Caki2 (cell line): ENCODE results near the gene SEMA3B. TPM values are rescaled to one million over a fixed set of nuclear protein-coding genes. Genes with fewer than 3 reads are reported as not detected.
A peak's percentile ranks its signal among the peaks of the same experiment; 100 is the strongest.
"Not testable (repeated sequence)": the region's sequence is repeated elsewhere in the genome, so short reads cannot be mapped to it uniquely, and the experiment has no call there.

Experiments used
- DNase-seq: peaks from one replicate; pipeline ENCODE4 v3.0.0-alpha.2; 2015; ENCODE audit warnings: low read depth
- in situ Hi-C: cut with HindIII; loops from 2 replicates; pipeline ENCODE4 v1.10.0; 2016; ENCODE audit warnings: low sequenced_read_pairs, low pct_unique_long_range_greater_than_20kb, mixed read lengths
- total RNA-seq: library from RNA; depleted of rRNA; stranded (reverse); fragments of >200 nt; shearing (Covaris generic); gene quantifications from 2 replicates; pipeline ENCODE4 v1.2.3, GENCODE V29; 2014; ENCODE audit warnings: low replicate concordance

The SEMA3B gene
- total RNA-seq, 1 experiment from 2014 or later: 105 TPM

DNA sequence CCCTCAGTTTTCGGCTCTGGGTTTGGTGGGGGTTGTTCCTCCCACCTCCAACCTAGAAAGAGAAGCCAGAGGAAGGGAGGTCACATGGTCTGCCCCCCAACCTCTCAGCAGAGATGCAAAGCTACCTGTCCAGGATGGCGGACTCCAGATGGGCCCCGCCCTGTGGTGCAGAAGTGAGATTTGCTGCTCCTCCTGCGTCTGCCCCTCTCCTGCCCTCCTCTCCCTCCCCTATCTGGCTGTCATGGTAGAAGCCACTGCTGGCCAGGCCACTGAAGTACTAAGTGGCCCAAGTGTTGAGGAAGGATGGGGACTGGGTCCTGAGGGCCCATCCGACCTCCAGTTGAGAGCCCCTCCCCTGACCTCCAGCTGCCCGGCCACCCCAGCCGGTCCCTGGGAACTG lies 2.1 kb upstream of the SEMA3B start:
- no peak for DNase-seq
- in situ Hi-C loops: no loop called here

DNA sequence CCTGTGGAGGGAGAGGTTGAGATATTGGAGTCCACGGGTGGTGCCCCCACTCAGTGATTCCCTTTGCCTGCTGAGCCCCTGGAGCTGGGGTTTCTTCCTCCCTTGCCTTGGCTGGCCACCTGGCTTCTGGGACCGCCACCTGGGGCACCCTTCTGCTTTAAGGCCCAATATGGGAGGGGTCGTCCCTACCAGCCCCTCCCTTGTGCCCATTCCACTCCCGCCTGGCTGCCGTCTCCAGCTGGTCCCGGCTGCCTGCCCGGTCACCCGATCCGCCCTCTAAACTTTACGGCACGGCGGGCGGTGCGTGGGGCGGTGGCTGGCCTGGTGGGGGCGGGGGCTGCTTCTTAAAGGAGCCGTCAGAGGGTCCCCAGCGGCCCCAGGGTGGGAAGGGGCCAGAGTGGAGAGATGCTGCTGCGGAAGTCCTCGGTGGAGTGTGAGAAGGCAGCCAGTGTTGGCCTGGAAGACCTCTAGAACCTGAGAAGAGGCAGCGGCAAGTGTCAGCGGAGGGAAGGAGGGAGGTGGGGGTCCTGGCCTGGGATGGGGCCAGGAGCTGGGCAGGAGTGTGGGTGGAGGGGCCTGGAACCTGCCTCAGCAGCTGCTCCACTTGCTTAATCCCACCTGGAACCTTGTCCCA lies 1.6 kb upstream of the SEMA3B start:
- in situ Hi-C loops: no loop called here
- DNase-seq: no peak

DNA sequence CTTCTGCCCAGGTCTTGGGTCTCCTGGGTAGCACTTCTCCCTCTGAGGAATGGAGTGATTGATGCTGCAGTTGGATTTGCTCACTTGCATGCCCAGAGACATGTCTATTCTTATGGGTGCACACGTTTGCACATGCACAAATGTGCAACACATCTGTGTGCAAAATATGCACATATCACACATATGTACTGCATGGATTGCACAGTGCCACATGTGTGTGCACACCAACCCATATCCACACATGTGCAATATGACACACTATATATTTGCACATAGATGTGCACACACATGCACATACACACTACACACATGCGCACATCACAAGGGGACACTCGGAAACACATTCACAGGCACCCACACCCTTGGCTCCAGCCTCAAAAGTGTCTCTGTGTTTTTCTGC lies 671 bp upstream of the SEMA3B start:
- no peak for DNase-seq
- in situ Hi-C loops: no loop called here

DNA sequence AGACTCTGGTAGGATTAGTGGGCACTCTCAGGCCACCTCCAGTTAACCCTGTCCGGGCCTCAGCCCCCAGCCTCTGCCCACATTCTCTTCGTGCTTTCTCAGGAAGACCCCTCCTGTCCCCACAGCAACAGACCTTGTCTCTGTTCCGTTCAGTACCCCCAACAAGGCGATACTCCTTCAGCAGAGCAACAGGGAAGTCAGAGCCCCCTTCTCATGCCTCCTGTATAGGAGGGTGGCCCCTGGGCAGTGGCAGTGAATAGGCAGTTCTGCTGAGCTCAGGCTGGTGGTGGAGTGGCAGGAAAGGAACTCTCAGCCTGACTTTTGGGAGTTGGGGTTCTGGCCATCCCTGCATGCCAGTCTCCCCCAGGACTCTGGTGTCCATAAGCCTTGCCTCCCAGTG lies 513 bp downstream of the SEMA3B start:
- in situ Hi-C loops: no loop called here

DNA sequence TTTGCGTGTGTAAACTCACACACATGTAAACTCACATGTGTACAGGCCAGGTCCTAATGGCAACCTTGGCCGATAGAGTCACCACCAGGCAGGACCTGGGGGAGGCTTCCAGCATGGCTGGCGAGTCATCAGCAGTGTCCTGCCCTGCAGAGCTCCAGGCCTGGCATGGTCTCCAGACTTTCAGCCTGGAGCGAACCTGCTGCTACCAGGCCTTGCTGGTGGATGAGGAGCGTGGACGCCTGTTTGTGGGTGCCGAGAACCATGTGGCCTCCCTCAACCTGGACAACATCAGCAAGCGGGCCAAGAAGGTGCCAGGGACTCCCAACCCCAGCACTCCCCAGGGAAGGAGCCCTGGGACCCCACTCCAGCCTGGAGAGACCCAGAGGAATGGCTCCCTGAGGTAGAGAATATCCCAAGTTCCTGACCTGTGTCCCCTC lies 1.0 kb downstream of the SEMA3B start:
- no peak for DNase-seq
- in situ Hi-C loops: no loop called here

More for the DNA sequence above, 513 bp downstream of the SEMA3B start:
- DNase-seq: no peak

DNA sequence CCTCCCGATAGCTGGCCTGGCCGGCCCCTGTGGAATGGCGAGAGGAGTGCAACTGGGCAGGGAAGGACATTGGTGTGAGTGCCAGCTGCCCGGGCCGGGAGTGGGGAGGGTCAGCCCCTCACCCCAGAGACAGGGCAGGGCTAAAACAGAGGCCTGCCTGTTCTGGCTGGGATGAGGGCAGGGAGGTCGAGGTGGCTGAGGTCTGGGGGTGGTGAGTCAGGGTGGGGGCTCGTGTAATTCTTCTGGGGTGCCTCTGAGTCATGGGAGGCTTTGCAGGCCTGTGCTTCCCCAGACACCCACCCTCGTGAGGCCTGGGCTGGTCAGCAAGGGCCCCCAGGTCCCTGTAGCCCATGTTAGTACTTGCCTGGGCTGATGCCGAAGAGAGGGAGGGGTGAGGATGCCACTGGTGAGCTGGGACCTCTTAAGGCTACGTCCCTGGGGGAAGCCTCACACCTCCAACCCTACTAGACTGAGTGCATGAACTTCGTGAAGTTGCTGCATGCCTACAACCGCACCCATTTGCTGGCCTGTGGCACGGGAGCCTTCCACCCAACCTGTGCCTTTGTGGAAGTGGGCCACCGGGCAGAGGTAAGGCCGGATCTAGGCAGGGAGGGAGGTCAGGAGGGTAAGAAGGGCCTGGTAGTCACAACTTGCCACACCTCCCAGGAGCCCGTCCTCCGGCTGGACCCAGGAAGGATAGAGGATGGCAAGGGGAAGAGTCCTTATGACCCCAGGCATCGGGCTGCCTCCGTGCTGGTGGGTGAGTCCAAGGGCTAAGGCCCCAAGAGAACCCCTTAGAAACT lies 1.7 kb downstream of the SEMA3B start:
- in situ Hi-C loops: no loop called here
- no peak for DNase-seq

DNA sequence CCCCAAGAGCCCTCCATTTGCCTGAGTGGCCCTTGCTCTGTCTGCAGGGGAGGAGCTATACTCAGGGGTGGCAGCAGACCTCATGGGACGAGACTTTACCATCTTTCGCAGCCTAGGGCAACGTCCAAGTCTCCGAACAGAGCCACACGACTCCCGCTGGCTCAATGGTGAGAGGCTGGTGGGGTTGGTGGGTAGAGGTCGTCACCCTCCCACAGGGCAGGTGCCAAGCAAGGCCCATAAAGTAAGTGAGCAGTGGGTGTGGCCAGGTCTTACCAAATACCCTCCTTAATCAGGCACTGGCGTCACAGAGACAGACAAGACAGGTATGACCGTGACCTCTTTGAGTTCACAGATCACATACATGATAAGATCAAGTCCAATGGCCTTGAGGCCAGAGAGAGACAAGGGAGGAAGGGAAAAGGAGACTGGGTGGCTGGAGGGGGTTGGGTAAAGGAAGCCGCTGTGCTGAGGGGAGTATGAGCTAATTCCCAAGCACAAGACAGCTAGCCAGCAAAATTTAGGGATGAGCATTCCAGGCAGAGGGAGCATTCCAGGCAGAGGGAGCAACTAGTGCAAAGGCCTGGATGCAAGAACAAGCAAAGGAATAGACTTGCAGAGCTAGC lies 2.5 kb downstream of the SEMA3B start:
- in situ Hi-C loops: no loop called here
- DNase-seq: no peak

DNA sequence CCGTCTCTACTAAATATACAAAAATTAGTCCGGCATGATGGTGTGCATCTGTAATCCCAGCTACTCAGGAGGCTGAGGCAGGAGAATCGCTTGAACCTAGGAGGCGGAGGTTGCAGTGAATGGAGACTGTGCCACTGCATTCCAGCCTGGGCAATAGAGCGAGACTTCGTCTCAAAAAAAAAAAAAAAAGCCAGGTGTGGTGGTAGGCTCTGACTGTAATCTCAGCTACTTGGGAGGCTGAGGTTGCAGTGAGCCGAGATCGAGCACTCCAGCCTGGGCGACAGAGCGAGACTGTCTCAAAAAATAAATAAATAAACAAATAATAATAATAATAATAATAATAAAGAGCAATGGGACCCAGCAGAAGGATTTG lies 3.6 kb downstream of the SEMA3B start:
- DNase-seq, in situ Hi-C loops: not testable (repeated sequence)

DNA sequence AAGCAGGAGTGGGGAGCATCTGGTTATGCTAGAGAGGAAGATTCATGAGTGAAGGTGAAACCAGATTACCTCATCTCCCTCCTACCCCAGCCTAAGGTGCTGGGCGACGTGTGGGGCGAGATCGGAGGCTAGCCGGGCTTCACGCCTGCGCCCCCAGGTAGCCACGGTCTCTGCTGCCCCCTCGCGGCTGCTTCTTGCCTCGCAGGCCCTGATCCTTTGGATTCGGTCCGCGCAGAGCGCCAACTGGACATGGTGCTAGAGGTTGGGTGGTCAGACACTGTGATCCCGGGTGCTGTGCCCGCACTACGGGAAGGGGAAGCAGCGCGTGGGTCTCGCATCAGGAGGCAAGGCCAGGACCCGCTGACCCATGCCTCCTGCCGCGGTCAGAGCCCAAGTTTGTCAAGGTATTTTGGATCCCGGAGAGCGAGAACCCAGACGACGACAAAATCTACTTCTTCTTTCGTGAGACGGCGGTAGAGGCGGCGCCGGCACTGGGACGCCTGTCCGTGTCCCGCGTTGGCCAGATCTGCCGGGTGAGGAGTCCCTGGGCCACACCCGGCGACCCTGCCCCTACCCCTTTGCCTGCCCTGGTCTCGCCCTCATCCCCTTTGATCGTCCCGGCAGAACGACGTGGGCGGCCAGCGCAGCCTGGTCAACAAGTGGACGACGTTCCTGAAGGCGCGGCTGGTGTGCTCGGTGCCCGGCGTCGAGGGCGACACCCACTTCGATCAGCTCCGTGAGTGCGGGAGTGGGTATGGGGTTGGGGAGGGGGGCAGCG lies 4.2 kb downstream of the SEMA3B start:
- in situ Hi-C loops: no loop called here
- DNase-seq: peak; percentile 61

DNA sequence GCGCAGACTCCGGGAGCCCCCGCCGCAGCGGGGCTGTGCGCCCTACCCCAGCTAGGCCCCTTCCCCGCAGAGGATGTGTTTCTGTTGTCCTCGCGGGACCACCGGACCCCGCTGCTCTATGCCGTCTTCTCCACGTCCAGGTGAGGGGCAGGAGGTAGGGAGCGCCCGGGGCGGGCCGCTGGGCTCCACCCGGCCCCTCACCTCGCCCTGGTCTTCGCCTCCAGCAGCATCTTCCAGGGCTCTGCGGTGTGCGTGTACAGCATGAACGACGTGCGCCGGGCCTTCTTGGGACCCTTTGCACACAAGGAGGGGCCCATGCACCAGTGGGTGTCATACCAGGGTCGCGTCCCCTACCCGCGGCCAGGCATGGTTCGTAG lies 4.7 kb downstream of the SEMA3B start:
- in situ Hi-C loops: no loop called here

DNA sequence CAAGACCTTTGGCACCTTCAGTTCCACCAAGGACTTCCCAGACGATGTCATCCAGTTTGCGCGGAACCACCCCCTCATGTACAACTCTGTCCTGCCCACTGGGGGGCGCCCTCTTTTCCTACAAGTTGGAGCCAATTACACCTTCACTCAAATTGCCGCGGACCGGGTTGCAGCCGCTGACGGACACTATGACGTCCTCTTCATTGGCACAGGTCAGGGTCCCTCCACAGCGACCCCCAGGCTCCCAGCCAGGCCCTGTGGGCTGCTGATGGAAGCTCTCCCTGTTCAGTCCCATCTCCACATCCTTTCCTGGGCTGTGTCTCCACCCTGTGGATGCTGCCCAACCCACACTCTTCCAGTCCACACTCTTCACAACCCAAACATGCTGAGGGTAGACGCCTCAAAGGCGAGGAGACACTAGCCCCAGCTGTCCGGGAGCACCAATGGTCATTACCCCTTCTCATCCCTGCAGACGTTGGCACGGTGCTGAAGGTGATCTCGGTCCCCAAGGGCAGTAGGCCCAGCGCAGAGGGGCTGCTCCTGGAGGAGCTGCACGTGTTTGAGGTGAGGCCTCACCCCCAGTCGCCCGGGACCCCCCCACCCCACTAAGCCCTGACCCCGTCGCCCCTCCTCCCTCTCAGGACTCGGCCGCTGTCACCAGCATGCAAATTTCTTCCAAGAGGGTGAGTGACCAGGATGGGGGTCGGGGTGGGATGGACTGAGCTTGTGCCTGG lies 5.6 kb downstream of the SEMA3B start:
- peak; percentile 39 for DNase-seq

More for the DNA sequence above, 4.7 kb downstream of the SEMA3B start:
- no peak for DNase-seq

DNA sequence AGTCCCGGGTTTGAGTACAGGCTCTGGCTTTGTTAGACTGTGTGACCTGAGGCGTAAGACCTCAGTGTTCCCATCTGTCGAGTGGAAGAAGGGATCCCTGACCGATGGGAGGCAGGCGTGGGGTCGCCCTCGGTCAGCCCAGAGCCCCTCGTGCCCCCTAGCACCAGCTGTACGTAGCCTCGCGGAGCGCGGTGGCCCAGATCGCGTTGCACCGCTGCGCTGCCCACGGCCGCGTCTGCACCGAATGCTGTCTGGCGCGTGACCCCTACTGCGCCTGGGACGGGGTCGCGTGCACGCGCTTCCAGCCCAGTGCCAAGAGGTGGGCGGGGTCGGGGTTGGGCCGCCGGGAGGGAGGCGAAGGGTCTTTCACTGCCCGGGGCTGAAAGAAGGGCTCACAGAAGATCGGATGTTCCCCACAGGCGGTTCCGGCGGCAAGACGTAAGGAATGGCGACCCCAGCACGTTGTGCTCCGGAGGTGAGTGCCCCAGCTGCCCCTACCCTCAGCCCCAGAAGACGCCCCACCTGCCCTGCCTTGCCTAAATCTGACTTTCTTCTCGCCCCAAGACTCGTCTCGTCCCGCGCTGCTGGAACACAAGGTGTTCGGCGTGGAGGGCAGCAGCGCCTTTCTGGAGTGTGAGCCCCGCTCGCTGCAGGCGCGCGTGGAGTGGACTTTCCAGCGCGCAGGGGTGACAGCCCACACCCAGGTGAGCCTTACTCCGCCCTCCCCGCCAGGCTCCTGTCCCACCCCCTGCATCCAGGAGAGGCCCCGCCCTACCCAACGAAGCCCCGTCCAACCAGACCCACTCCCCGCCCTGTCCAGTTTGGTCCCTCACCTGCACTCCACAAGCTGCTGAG lies 6.4 kb downstream of the SEMA3B start:
- in situ Hi-C loops: no loop called here

More for the DNA sequence above, 5.6 kb downstream of the SEMA3B start:
- in situ Hi-C loops: no loop called here

DNA sequence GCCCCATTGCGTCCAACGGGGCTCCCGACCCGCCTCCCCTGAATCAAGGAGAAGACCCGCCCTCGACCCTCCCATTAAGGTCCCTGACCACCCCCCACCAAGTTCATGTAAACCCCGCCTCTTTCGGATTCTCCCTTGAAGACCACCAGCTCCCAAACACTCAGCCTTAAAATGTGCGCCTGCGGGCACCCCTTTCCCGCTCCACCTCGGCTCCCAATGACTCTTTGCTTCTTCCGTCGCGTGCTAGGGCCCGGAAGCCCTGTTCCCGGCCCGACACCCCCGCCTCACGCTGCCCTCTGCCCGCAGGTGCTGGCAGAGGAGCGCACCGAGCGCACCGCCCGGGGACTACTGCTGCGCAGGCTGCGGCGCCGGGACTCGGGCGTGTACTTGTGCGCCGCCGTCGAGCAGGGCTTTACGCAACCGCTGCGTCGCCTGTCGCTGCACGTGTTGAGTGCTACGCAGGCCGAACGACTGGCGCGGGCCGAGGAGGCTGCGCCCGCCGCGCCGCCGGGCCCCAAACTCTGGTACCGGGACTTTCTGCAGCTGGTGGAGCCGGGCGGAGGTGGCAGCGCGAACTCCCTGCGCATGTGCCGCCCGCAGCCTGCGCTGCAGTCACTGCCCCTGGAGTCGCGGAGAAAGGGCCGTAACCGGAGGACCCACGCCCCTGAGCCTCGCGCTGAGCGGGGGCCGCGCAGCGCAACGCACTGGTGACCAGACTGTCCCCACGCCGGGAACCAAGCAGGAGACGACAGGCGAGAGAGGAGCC lies 7.2 kb downstream of the SEMA3B start:
- in situ Hi-C loops: no loop called here
- DNase-seq: no peak

More for the DNA sequence above, 6.4 kb downstream of the SEMA3B start:
- DNase-seq: no peak

DNA sequence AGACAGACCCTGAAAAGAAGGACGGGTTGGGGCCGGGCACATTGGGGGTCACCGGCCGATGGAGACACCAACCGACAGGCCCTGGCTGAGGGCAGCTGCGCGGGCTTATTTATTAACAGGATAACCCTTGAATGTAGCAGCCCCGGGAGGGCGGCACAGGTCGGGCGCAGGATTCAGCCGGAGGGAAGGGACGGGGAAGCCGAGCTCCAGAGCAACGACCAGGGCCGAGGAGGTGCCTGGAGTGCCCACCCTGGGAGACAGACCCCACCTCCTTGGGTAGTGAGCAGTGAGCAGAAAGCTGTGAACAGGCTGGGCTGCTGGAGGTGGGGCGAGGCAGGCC lies 7.8 kb downstream of the SEMA3B start:
- DNase-seq: no peak
- in situ Hi-C loops: no loop called here

DNA sequence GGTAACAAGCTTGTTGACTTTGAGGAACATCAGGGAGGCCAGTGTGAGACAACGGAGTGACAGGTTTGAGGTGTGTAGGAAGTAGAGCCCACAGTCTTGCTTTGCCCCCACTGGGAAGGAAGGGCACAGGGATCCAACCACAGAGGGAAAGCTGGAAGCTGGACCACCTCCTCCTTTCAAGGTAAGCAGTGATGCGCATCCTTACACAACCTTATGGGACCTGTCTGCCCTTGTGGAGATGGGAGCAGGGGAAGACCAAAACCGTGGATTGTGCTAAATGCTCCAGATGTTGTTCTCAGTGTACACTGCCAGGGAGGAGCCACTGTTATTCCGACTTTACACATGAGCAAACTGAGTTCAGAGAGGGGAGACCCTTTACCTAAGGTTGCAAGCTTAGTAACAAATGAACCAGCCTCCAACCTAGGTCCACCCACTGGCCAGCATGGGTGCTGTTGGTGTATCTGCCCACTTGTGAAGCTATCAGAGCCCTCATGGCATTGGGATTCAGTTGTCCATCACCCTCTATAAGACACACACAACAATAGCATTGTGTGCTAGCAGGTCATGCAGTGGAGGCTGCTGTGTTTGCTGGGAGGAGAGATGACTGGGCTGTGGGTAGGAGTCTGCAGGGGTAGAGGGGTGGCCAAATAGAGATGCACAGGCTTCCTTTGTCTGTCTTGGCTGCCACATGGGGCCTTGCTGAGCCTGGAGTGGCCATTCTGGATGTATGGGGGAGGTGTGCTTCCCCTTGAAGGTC lies 9.4 kb downstream of the SEMA3B start:
- no peak for DNase-seq
- in situ Hi-C loops: no loop called here

DNA sequence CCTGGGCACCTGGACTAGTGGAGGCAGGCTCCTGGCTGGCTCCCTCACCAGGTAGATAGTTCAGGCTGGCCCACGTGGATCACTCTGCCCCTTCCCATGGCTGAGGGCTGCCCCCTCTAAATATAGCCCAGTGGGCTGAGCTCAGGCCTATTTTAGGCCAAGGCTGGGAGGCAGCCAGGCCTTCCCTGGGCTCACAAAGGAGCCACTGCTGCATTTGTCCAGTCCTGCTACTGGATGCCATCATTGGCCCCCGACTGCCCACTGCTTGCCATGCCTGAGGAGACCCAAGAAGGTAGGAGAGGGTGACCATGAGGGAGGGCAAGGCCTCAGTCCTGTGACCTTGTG lies 9.9 kb downstream of the SEMA3B start, which contains the start of gene LSMEM2:
TSS of gene LSMEM2 (plus strand) at position 208 of the 345 bp plus-strand sequence. CDS start at position 235, 27 bp downstream.
- no peak for DNase-seq
- in situ Hi-C loops: no loop called here
